ENCODE results near the gene EXOC1L. TPM values are rescaled to one million over a fixed set of nuclear protein-coding genes. Genes with fewer than 3 reads are reported as not detected.

The EXOC1L gene
- not detected in 2 replicates for polyA plus RNA-seq (2011; rRNA removed)
- polyA plus RNA-seq (2012; cell fraction: cytosol; rRNA removed), result not detected in 2 replicates
- polyA plus RNA-seq (2012; cell fraction: nucleus; rRNA removed), result not detected in 2 replicates
- not detected in 3 replicates for polyA plus RNA-seq (2017; fragmentation: RNase III; extraction: RNeasy Plus Mini Kit Qiagen cat#74134 plus additional on column Dnase treatment)
- not detected in 2 replicates for polyA minus RNA-seq (2011; rRNA and poly(A)+ RNA removed)

GRCh38 chr4:55819634-55820033 is at the start of gene EXOC1L:
EXOC1L (plus strand) TSS chr4:55819790; CDS start chr4:55820027, 237 bp downstream.
- 63% methylated on average over 8 of the region's 13 CpGs for WGBS (ENCODE audit: missing lambda C conversion rate)
- H3K27ac ChIP-seq, result no peak within 1 kb of the TSS
- FAIRE-seq (no peak), ATAC-seq (no peak), DNase-seq (ENCODE audit: low read depth in 1 of 2, low spot score in 1 of 2) (no peak)
- POLR2A ChIA-PET, result no interaction called here
- H3K4me3 ChIP-seq, result no peak within 1 kb of the TSS
- no peaks in the 10 kb centered on the region for H3K9me3 ChIP-seq
- CTCF ChIA-PET, result interaction anchor here (0.6 kb wide), 1 partner anchor 177 kb away, joined by 3 read pairs; no protein-coding TSS in a partner anchor
- H3K4me1 ChIP-seq, result no peaks in the 10 kb centered on the region
- TF ChIP-seq KDM1A (IDR thresholded peaks at IDR 0.05; ENCODE audit: low read depth) (no peak), NR3C1 (IDR thresholded peaks at IDR 0.05) (no peak), TP53 (CRISPR knock-in tag; IDR thresholded peaks at IDR 0.05) (no peak), CEBPB (IDR thresholded peaks at IDR 0.05) (no peak), ELK1 (IDR thresholded peaks at IDR 0.05; ENCODE audit: low read depth, low read length) (no peak), FOSL2 (IDR thresholded peaks at IDR 0.05) (no peak), FOSL2 (CRISPR knock-in tag; IDR thresholded peaks at IDR 0.05) (no peak), CHD2 (IDR thresholded peaks at IDR 0.05; ENCODE audit: low read length, partially characterized antibody) (no peak), HOXB13 (CRISPR knock-in tag; IDR thresholded peaks at IDR 0.05; ENCODE audit: low read depth) (no peak), CBX2 (IDR thresholded peaks at IDR 0.05; ENCODE audit: borderline replicate concordance, low read depth) (no peak), CHD4 (IDR thresholded peaks at IDR 0.05; ENCODE audit: borderline replicate concordance) (no peak), POLR2A (IDR thresholded peaks at IDR 0.05; ENCODE audit: low read length) (no peak), RNF2 (IDR thresholded peaks at IDR 0.05; ENCODE audit: borderline replicate concordance, low read depth) (no peak), CTCF (IDR thresholded peaks at IDR 0.05) (no peak)
- no peak within 1 kb of the TSS for H3K4me2 ChIP-seq

- H3K27ac ChIP-seq, result no peak overlapping the region
- H3K4me1 ChIP-seq, result no peaks in the 10 kb centered on the region
- TF ChIP-seq ZC3H11A (IDR thresholded peaks at IDR 0.05) (no peak), JUNB (IDR thresholded peaks at IDR 0.05) (no peak), TP53 (CRISPR knock-in tag; IDR thresholded peaks at IDR 0.05) (no peak), NPAS2 (CRISPR knock-in tag; IDR thresholded peaks at IDR 0.05; ENCODE audit: borderline replicate concordance) (no peak), HOXB13 (CRISPR knock-in tag; IDR thresholded peaks at IDR 0.05; ENCODE audit: low read depth) (no peak), REST (IDR thresholded peaks at IDR 0.05) (no peak), RNF2 (IDR thresholded peaks at IDR 0.05; ENCODE audit: borderline replicate concordance, low read depth) (no peak)
- H3K4me3 ChIP-seq, result no peak overlapping the region
- H3K9me3 ChIP-seq, result no peaks in the 10 kb centered on the region
- H3K4me2 ChIP-seq, result no peak overlapping the region
- CTCF ChIA-PET, result no interaction called here
- DNase-seq (ENCODE audit: low read depth in 1 of 2, low spot score in 1 of 2), result no peak
- no peak for FAIRE-seq
- no peak for ATAC-seq
- WGBS (ENCODE audit: missing lambda C conversion rate), result 7% methylated on average over 3 of the region's 3 CpGs
- POLR2A ChIA-PET, result no interaction called here
These were observed 48.9 kb upstream of the EXOC1L start for GRCh38 chr4:55770662-55771061.

Measured in A549 (cell line).